Non-pigmented ciliary epithelial cell (primary cell): ENCODE data around the gene LRRN2.
"Not testable (repeated sequence)": the region's sequence is repeated elsewhere in the genome, so short reads cannot be mapped to it uniquely, and the experiment has no call there.

Experiments
- DNase-seq: peaks from one replicate; pipeline ENCODE4 v3.0.0-alpha.2; 2010; ENCODE audit warnings: low read depth

The LRRN2 gene

GRCh38 chr1:204692325-204692840 lies 6.8 kb upstream of the LRRN2 start:
- DNase-seq = no peak

- not testable (repeated sequence) for DNase-seq
Measured at GRCh38 chr1:204691328-204691730, 5.8 kb upstream of the LRRN2 start.

- no peak for DNase-seq
Measured at GRCh38 chr1:204688776-204689175, 3.2 kb upstream of the LRRN2 start.

GRCh38 chr1:204688007-204688406 lies 2.5 kb upstream of the LRRN2 start:
- DNase-seq = no peak

GRCh38 chr1:204684571-204685235 lies 835 bp downstream of the LRRN2 start:
- no peak for DNase-seq

- no peak for DNase-seq
Measured at GRCh38 chr1:204684206-204684570, 1.4 kb downstream of the LRRN2 start.

- no peak for DNase-seq
Measured at GRCh38 chr1:204683284-204684205, 2.0 kb downstream of the LRRN2 start.

- DNase-seq = no peak
Measured at GRCh38 chr1:204680461-204680860, 5.1 kb downstream of the LRRN2 start.

- DNase-seq = no peak
Measured at GRCh38 chr1:204680051-204680450, 5.5 kb downstream of the LRRN2 start.

GRCh38 chr1:204678721-204679475 lies 6.6 kb downstream of the LRRN2 start:
- no peak for DNase-seq

GRCh38 chr1:204677864-204678263 lies 7.7 kb downstream of the LRRN2 start:
- DNase-seq = no peak

- DNase-seq = no peak
Measured at GRCh38 chr1:204676043-204676442, 9.5 kb downstream of the LRRN2 start.

- no peak for DNase-seq
Measured at GRCh38 chr1:204673909-204674649, 11.5 kb downstream of the LRRN2 start.

GRCh38 chr1:204673209-204673608 lies 12.3 kb downstream of the LRRN2 start:
- no peak for DNase-seq

- no peak for DNase-seq
Measured at GRCh38 chr1:204672482-204673121, 12.9 kb downstream of the LRRN2 start.

GRCh38 chr1:204672069-204672468 lies 13.5 kb downstream of the LRRN2 start:
- no peak for DNase-seq

- DNase-seq = peak; percentile 4
Measured at GRCh38 chr1:204670152-204670927, 15.2 kb downstream of the LRRN2 start.

- DNase-seq = no peak
Measured at GRCh38 chr1:204669579-204669978, 16.0 kb downstream of the LRRN2 start.

GRCh38 chr1:204664384-204664651 lies 21.2 kb downstream of the LRRN2 start:
- DNase-seq = no peak

- no peak for DNase-seq
Measured at GRCh38 chr1:204663644-204664383, 21.7 kb downstream of the LRRN2 start.
